Anterior cingulate cortex (tissue), 58 donors: Measurements from ENCODE around the gene CENPU.
"Not testable (repeated sequence)": the region's sequence is repeated elsewhere in the genome, so short reads cannot be mapped to it uniquely, and the experiment has no call there.

Experiments
- DNase-seq, 58 donors: peaks; one replicate each; lab custom pipeline; 2025; lab: John Stamatoyannopoulos, UW

CENPU gene, protein sequence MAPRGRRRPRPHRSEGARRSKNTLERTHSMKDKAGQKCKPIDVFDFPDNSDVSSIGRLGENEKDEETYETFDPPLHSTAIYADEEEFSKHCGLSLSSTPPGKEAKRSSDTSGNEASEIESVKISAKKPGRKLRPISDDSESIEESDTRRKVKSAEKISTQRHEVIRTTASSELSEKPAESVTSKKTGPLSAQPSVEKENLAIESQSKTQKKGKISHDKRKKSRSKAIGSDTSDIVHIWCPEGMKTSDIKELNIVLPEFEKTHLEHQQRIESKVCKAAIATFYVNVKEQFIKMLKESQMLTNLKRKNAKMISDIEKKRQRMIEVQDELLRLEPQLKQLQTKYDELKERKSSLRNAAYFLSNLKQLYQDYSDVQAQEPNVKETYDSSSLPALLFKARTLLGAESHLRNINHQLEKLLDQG

DNA sequence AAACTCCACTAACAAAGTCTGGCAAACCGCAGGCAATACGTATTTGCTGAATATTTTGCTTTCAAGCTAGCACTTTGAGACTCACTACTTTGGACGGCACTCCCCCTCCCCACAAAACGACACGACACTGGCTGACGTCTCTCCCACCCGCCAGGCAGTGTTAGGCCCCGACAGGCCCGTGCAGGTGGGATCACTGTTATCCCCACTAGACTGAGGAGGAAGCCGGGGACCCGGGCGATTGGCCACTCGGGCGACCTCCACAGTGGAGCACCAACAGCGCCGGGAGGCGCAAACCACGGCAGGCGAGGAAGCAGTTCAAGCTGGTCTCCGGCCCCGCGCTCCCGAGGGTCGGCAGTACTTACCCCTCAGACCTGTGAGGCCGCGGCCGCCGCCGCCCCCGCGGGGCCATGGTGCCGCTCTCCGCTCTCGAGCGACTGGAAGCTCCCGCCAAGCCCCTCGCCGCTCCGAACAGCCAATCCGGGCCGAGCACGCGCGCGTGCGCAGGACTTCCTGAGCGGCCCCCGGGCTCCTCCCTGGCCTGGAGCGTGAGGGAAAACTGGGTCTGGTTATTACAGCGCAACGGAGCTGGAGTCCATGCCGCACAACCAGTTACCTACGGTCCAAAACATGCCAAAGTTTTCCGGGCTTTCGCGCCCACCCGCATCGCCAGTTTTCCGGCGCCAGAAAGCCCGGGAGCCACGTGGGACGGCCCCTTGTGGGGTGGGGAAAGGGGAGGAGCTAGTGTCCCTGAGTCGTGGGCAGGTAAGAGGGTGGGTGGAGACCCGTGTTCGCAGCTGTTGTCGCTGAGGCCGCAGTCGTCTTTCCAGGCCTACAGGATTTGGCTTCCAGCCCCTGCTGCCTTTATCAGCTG is at the start of gene CENPU:
Gene CENPU, minus strand, starts transcription at position 443 of the 871 bp plus-strand sequence. Its CDS starts 34 bp downstream, at position 409.
- DNase-seq: peak; percentile 82 to 100 (median 95)

DNA sequence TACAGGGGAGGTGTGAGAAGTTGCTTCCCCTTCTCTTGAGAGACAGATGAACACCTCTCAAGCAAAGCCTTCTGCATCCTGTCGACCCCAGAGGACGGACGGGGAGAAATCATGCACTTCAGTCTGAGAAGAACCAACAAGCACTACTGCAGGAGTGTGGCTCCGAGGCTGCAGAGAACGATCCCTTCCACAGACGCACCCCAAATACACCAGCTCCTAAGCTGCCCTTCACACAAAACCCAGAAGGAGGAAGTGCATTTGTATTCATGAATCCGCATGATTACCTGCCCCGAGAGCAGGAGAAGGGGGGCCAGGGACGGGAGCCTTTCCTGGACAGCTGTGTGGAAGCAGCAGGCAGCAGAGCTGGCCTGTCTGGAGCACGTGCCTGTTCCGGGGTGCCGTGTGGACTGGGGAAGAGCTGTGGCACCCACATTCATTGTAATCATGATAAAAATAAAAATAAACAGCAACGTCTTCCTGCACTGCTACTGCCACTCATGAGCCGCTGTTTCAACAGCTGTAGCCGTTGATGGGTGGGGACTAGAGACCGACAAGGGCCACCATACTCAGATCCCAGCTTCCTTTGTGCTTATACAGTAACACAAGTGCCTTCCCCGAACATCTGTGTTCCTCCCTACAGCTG is 49.0 kb upstream of the CENPU start:
- no peak for DNase-seq

DNA sequence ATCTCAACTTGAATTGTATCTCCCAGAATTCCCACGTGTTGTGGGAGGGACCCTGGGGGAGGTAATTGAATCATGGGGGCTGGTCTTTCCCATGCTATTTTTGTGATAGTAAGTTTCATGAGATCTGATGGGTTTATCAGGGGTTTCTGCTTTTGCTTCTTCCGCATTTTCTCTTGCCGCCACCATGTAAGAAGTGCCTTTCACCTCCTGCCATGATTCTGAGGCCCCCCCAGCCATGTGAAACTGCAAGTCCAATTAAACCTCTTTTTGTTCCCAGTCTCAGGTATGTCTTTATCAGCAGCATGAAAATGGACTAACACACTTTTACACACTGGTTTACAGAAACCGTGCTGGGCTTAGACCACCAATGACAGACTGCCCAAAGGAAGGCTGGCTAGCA is 45.3 kb upstream of the CENPU start:
- not testable (repeated sequence) for DNase-seq

DNA sequence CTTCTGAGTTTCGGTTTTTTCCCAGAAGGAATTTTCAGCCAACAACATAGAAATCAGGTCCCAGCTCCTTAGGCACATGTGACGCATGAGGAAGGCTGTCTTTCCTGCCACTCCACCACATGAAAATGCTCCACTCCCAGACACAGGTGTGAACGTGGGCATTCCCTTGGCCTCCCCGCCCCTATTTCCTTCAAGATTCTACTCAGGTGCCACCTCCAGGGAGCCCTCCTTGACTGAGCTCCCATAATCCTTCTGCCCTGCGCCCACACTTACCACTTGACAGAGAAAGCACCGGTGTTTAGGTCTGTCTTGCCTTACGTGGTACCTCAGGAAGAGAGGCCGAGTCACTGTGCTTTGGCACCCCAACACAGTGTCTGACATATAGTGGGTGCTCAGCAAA is 44.4 kb upstream of the CENPU start:
- DNase-seq: no peak

DNA sequence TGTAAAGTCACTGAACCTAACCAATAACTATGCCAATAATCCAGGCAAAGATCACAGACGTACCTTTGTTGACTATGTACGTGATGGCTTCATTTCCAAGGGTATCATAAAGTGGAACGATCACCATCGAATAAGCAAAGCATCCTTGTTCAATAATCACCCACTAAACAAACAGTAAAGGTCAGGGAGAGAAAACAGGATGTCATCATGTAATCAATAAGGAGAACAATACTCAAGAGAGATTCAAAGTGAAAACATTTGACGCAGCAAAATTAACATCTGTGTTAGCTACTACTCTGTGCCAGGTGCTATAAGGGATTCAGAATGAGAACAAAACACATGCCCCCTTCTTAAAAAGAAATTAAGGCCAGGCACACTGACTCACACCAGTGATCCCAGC is 42.9 kb upstream of the CENPU start:
- no peak for DNase-seq

DNA sequence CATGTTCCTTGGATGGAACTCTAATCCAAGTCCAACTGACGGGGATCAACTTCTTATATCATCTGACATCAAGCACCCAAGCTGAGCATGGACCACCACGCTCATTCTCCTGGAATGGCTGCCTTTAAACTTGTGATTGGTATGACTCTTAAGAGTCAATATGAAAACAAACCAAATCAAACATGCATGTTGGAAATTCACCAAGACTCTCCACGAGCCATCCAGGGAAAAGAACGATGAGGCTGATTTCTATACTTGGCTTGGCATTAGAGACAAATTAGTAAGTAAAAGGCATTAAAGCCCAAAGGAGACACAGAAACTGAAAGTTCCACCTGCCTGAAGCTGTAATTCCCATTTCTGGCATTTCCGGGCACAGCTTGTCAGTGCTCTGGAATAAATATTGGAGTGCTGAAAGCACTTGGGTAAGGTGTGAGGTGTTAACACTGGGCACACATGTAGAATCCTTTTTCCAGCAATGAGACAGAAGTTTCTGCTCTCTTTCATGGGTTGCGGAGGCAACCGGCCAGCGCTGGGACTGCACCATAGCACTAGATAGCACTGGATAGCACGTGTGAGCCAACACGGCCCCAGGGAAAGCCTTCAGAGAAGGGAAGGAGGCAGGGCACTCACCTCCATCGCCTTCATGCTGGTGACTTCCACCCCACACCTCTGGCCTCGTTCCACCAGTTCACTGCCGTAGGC is 42.1 kb upstream of the CENPU start:
- no peak for DNase-seq

DNA sequence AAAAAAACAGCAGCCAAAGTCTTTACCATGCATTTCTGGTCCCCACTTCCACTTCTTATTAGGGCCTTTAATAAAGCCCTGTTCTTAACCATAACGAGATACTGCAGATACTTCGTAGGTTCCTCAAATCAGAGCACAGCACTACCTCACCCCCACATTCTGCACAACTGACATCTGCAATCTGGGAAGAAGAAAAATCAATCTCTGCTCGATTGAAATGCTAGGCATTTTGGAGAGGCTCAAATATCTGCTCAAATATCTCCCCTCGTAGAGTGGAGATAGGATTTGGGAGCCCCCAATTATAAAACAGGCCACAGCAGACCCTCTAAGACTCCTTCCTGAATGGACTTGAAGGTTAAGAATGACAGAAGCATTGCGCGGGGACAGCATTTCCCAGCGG is 40.3 kb upstream of the CENPU start:
- DNase-seq: no peak

DNA sequence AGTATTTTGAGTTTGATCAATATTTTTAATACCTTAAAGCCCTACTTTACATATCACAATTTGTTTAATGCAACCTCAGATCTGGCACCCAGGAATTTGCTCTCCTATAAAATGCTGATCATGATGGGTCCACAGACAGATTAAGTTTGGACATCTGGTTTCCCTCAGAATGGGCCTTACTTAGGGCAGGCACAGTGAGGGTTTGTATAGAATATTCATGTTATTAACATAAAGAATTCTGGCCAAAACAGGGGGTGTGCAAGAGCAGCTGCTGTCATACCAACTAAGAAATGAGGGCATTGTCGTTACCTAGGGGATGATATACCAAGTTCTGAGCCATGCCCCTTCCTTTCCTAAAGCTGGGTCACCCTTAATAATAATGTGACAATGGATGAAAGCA is 37.5 kb upstream of the CENPU start:
- no peak for DNase-seq

DNA sequence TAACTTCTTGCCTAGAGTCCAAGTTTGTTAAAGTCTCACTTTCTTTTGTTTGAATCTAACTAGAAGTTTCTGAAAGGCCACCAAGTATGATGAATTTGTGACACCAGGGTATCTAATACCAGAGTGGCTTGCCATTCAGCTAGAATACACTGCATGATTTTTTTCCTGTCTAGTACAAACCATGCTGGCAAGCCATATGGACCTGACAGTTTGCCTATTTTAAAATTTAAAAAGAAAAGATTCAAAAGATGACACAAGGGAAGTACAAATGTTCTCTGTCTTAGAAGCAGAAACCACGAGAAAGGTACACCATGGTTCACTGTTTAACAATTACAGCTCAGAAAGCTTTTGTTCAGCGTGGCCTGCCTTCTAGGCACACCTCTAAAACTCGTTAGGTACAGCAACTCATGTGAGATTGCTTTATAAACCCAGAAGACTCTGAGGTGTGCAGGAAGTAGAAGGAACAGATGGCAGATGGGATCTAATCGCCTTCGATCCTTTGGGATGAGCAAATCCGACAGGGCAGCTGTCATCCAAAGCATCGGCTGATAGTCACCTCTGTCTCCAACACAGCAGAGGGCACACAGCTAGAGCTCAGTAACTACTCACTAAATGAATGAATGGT is 35.4 kb upstream of the CENPU start:
- DNase-seq: no peak

DNA sequence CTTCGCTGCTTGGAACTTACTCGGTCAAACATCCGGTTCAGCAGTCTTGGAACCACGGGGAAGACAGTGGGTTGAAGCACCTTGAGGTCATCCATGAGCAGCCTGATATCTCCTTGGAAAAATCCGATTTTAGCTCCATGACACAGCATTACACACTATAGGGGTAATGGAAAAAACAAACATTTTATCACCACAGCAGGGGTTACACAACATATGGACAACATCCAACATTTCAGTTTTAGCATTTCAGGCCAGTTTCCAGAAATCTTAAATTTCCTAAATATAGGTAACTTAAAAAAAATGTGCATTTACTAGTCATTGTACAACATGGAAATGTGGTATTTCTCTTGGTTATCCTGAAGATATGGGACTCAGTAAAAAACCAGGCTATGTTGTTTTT is 34.4 kb upstream of the CENPU start:
- no peak for DNase-seq

DNA sequence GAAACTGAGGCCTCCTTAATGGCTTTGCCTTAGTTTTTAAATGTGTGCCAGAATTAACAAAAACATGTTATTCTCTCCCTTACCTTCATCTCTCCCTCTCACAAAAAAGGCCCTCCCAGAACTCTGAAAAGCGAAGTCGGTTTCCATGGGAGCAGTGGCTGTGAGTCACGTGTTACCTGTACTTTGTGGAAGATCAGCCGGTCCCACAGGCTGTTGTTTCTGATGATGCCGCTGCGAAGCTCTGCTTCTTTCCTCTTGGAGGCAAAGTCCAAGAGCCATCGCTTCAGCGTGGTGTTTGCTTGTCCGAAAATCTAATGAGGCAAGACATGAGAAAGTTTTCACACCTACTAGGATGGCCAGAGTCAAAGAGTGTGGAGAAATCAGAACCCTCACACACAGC is 32.5 kb upstream of the CENPU start:
- no peak for DNase-seq

DNA sequence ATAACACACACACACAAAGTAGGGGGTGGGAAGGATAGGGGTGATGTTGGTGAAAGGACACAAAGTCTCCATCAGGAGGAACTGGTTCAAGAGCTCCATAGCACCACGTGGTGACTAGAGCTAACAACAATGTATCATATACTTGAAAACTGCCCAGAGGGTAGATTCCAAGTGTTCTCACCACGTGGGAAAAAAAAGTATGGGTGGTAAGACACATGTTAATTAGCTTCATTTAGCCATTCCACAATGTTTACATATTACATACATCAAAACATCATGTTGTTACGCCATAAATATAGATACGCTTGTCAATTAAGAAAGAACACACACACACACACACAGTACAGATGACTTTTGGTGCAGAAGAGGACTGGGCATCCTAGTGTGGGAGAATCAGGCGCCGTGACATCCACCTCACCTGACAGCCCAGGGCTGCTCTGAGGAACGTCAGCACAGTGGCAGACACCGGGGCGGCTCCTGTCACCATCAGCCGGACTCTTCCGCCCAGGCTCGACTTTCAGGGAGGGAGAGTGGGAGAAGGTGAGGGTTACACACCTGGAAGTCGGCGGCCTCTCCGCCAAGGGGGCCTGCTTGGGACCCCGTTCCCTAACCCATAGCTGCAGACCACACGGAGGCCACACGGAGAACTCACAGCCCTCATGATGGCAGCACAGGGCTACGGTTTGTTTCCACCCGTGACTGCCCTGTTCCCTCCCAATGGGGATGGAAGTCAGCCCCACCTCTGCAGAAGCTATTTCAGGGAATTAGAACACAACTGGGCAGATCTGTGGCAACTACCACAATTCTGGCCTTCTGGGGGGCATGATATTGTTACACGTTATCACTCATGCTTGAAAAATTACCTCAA is 31.8 kb upstream of the CENPU start:
- no peak for DNase-seq

DNA sequence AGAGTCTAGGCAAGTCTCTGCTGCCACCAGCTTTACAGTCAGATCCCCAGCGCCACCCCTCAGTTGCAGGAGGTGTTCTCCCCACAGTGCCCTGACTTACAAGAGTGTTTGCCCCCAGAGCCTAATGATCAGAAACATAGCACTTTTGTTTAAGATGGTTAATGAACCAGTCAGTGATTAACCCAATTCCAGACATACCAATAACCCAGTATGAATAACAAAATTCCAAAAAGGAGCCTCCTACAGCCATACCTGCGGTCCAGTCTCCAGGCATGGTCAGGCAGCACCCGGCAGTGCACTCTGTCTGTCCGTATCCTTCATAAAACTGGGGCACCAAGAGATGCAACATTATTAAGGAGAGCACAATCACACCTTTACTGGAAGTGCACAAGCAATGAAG is 30.7 kb upstream of the CENPU start:
- no peak for DNase-seq

DNA sequence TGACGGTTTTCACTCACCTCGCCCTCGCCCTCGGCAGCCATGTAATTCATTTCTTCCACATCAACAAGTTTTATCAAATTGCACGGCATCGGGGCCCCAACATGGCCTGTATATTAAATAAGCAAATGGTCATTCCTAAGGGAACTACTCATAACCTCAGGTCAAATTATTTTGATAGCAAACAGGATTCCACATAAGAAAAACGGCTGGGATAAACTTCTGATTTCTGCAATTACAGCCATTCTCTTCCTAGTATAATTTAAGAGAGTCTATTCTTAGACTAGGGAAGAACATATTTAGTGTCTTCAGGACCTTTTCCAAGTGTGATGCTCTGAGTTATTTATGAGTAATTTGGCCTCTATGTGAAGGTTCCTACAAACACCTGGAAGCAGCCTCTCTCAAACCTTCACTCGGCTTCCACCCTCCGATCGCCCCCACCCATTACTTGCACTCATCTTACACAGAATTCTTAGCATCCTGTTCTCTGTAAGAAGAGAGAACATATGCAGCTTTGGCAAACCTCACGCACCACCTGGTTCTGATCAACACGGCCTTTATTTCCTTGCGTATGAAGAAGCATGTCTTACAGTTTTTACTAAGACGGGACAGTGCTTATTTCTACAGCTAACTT is 29.4 kb upstream of the CENPU start:
- DNase-seq: peak in 4 of 58 donors; percentile 2 to 25 (median 7)

DNA sequence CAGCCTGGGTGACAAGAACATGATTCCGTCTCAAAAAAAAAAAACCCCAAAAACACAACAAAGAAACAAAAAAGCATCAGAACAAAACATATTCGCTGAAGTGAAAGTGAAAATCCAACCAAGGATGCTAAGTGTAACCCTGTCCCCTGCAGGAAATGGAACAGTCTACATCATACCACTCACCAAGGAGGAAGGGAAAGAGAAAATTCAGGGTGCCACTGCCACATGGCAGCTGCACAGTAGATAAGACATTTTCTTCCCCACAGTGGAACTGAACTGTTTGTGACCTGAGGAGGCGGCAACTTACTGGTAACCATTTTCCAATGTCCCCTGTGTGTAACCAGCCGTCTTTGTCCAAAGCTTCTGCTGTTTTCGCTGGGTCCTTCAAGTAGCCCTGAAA is 28.2 kb upstream of the CENPU start:
- no peak for DNase-seq

DNA sequence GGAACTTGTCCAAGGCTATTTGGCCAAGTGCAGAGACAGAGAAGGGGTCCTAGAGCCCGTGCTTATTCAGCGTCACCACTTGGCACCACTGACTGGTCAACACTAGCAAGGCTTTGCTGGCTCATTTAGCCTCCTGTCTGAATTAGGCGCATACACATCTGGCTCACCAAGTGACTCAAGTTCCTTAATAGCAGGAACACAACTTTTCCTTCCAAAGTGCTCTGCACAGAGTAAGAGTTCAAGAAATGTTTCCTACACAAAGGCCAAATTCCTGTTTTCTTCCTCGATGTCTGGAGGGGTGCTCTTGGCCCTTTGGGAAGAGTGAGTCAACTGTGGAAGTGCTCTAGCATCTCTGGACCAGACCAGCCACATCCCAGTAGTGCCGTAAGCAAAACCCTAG is 26.8 kb upstream of the CENPU start:
- DNase-seq: no peak

DNA sequence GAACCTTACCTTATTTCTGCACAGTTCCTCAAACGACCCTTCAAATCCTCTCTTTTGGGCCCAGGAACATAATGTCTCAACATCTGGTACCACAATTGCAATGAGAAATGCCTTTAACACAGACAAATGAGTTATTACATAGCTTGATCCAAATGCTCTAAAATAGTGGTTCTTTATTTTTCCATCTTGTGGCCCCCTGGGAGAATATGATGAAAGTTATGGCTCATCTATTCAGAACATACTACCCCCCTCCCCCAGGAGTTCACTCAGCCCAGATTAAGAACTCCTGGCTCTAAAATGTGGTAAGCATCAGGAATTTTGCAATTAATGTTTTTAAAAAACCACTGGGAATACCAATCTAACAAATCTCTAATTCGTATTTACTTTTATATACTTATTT is 23.9 kb upstream of the CENPU start:
- no peak for DNase-seq

DNA sequence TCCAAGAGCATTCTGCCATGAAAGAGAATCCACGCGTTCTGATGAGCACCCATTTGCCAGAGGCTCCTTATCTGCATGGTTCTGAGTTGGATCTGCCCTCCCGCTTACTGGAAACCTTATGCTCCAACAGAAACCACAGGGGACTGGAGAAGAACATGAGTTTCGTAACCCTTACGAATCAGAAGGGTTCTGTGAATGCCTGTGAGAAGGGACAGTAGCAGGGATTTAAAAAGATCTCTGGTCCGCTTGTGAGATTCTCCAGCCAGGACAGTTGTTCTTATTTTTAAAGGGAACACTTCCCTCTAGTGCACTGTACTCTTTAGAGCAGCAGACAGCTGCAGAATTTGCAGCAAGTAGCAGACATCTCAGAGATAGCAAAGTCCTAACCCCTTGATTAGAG is 22.5 kb upstream of the CENPU start:
- no peak for DNase-seq

DNA sequence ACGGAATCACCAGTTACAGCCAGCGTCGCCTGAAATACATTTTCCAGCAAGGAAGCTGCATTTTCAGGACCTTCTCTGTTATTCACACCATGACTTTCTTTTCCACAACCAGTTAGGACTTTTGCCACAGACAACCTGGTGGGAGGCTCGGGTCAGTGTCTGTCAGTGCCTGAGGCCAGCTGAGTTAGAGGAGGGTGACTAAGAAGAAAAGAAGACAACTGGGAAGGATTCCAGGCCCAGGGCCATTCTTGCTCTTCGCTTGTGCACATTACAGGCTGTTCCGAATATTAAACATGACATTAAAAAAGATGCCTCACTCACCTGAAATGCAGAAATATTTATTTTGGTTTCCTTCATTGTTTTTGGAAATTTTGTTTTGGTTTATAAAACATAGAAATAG is 21.4 kb upstream of the CENPU start:
- no peak for DNase-seq
